CD1c-positive myeloid dendritic cell (primary cell): ENCODE measurements around the gene SERPINB10.

Experiments used
- DNase-seq: peaks from one replicate; pipeline ENCODE4 v3.0.0-alpha.2; 2016; ENCODE audit errors: extremely low spot score

The SERPINB10 gene

DNA sequence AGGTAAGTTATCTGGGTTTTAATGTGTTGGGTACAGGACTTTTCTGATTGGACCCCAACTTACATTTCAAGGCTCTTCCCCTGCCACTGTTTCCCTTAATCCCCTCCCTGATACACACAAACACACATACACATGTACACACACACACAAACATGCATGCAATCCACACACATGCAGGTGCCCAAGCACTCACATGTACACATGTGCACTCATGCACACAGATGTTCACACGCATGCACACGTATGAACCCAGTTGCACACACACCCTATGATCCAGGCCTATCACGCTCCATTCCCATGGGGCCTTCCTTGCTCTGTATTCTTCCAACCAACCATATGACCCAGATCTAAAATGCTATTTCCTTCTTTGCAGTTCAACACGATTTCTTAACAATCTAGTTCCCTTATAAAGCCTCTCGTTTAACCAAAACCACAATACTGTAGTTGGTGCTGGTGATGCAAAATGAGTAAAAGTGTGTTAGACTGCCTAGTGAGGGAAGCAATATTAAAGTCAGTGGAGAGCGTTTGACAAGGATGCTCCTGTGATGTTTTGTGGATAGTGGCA, 73.2 kb downstream of the SERPINB10 start:
- peak; percentile 53 for DNase-seq

DNA sequence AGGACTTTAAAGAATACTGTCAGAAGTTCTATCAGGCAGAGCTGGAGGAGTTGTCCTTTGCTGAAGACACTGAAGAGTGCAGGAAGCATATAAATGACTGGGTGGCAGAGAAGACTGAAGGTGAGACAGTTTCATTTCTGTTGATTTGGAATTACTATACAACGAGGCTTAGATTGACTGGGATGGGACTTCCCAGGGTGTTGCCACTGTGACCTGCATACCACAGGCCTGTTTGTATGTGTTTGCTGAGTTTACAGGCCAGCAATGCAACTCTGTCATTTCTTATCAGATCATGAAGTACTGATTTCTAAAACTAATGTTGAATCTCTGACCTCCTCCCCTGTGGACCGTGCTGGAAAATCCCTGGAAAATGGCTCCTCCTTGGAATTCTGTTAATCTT, 74.0 kb downstream of the SERPINB10 start:
- no peak for DNase-seq

DNA sequence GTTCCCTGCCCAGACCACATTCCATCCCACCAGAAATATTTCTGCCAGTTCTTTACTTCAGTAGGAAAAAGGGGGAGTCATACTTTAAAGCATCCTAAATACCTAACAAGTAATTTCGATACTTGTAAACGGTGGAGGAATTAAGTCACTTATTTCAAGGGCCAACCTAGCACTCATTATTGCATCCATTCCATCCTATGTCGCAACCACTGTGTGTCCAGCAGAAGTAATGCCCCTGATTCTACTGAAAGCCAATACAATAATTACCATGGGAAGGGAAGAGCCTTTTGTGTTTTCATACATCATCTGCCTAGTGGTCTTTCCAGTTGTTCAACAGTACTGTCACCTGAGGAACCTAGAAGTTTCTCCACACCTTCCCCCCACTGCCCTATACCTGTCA, 74.6 kb downstream of the SERPINB10 start:
- no peak for DNase-seq
